Measurements from ENCODE around the gene FBXL16. TPM values are rescaled to one million over a fixed set of nuclear protein-coding genes. Genes with fewer than 3 reads are reported as not detected.

The FBXL16 gene
- polyA plus RNA-seq, 1 experiment: 0.11 TPM

GRCh38 chr16:708019-708418 lies 2.4 kb upstream of the FBXL16 start:
- CTCF ChIA-PET: no interaction called here
- H3K4me3 ChIP-seq (ENCODE audit: low read depth, low read length): no peak overlapping the region
- POLR2A ChIA-PET: no interaction called here
- TF ChIP-seq CTCF (IDR thresholded peaks at IDR 0.05; ENCODE audit: low read depth, low read length): no peak
- H3K27me3 ChIP-seq (ENCODE audit: control insufficient read depth, insufficient read depth, low read length): peaks cover 43% of the 10 kb centered on the region
- no peak overlapping the region for H3K27ac ChIP-seq (ENCODE audit: low read depth, low read length)
- no peak for DNase-seq (ENCODE audit: low read depth, low spot score)
- H3K9me3 ChIP-seq (ENCODE audit: control insufficient read depth, insufficient read depth, low read length): no peaks in the 10 kb centered on the region; the same call in 1 of the 2 replicates

- H3K4me3 ChIP-seq (ENCODE audit: low read depth, low read length): no peak overlapping the region
- TF ChIP-seq CTCF (IDR thresholded peaks at IDR 0.05; ENCODE audit: low read depth, low read length): no peak
- ChIA-PET POLR2A (interaction anchor here (0.6 to 1.1 kb wide), 2 partner anchors 17 to 46 kb away, joined by 3 read pairs; partner anchors contain the start of gene WDR24), CTCF (interaction anchor here (1.6 kb wide), 1 partner anchor 9 kb away, joined by 3 read pairs; no protein-coding TSS in a partner anchor)
- H3K27ac ChIP-seq (ENCODE audit: low read depth, low read length): no peak overlapping the region
- no peak for DNase-seq (ENCODE audit: low read depth, low spot score)
- no peaks in the 10 kb centered on the region; the same call in 1 of the 2 replicates for H3K9me3 ChIP-seq (ENCODE audit: control insufficient read depth, insufficient read depth, low read length)
- peaks cover 52% of the 10 kb centered on the region for H3K27me3 ChIP-seq (ENCODE audit: control insufficient read depth, insufficient read depth, low read length)
Measured at GRCh38 chr16:707062-707538, 1.5 kb upstream of the FBXL16 start.

- DNase-seq (ENCODE audit: low read depth, low spot score): no peak
- Histone ChIP-seq H3K4me3 (ENCODE audit: low read depth, low read length) (no peak overlapping the region), H3K27ac (ENCODE audit: low read depth, low read length) (no peak overlapping the region), H3K27me3 (ENCODE audit: control insufficient read depth, insufficient read depth, low read length) (peaks cover 59% of the 10 kb centered on the region), H3K9me3 (ENCODE audit: control insufficient read depth, insufficient read depth, low read length) (no peaks in the 10 kb centered on the region; the same call in 1 of the 2 replicates)
- no peak for TF ChIP-seq CTCF (IDR thresholded peaks at IDR 0.05; ENCODE audit: low read depth, low read length)
- POLR2A ChIA-PET: interaction anchor here (1.1 kb wide), 1 partner anchor 16 kb away, joined by 3 read pairs; the partner anchor contains the start of gene WDR24
- CTCF ChIA-PET: interaction anchor here (1.6 kb wide), 1 partner anchor 10 kb away, joined by 3 read pairs; no protein-coding TSS in a partner anchor
Measured at GRCh38 chr16:706189-707061, 824 bp upstream of the FBXL16 start.

GRCh38 chr16:704552-705380 lies 835 bp downstream of the FBXL16 start:
- no peak for TF ChIP-seq CTCF (IDR thresholded peaks at IDR 0.05; ENCODE audit: low read depth, low read length)
- H3K4me3 ChIP-seq (ENCODE audit: low read depth, low read length): no peak overlapping the region
- ChIA-PET POLR2A (no interaction called here), CTCF (no interaction called here)
- no peaks in the 10 kb centered on the region; the same call in 1 of the 2 replicates for H3K9me3 ChIP-seq (ENCODE audit: control insufficient read depth, insufficient read depth, low read length)
- DNase-seq (ENCODE audit: low read depth, low spot score): no peak
- H3K27ac ChIP-seq (ENCODE audit: low read depth, low read length): no peak overlapping the region
- peaks cover 68% of the 10 kb centered on the region for H3K27me3 ChIP-seq (ENCODE audit: control insufficient read depth, insufficient read depth, low read length)
